NB4 (cell line): ENCODE data around the gene TRAF3IP3.

Source experiments
- MYC ChIP-seq: IDR thresholded peaks from 2 replicates; pipeline ENCODE4 v1.6.1; 2011; ENCODE audit warnings: low read depth, low read length
- POLR2A ChIP-seq: IDR thresholded peaks from 2 replicates; pipeline ENCODE4 v1.6.1; 2011; ENCODE audit warnings: mild to moderate bottlenecking; ENCODE audit not compliant: insufficient read length; ENCODE audit errors: extremely low read depth
- TF ChIP-seq, protein P1 (sequence below): IDR thresholded peaks from one replicate; pipeline ENCODE4 v1.5.1; 2012; ENCODE audit warnings: low read depth, low read length
- TF ChIP-seq, protein P2 (sequence below): IDR thresholded peaks from 2 replicates; pipeline ENCODE4 v1.6.1; 2011; ENCODE audit warnings: low read depth, low read length

DNA sequence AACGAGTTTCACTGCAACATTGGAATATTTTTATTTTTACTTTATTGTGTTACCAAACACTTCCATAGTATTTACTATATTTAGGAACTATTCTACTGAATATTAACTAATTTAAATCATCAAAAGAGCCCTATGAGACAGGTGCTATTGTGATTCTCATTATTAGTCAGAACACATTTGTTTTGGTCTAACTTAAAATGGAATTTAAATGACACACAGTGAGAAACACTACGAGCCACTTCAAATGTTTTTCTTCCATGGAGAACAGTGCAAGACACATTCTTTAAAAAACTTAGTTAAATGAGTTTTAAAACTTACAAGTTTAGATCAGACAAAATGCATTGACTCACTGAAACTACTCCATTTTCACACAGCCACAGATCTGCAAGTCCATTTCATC is 6.6 kb upstream of the TRAF3IP3 start:
- no peak for TF ChIP-seq POLR2A
- TF ChIP-seq, protein P1, sequence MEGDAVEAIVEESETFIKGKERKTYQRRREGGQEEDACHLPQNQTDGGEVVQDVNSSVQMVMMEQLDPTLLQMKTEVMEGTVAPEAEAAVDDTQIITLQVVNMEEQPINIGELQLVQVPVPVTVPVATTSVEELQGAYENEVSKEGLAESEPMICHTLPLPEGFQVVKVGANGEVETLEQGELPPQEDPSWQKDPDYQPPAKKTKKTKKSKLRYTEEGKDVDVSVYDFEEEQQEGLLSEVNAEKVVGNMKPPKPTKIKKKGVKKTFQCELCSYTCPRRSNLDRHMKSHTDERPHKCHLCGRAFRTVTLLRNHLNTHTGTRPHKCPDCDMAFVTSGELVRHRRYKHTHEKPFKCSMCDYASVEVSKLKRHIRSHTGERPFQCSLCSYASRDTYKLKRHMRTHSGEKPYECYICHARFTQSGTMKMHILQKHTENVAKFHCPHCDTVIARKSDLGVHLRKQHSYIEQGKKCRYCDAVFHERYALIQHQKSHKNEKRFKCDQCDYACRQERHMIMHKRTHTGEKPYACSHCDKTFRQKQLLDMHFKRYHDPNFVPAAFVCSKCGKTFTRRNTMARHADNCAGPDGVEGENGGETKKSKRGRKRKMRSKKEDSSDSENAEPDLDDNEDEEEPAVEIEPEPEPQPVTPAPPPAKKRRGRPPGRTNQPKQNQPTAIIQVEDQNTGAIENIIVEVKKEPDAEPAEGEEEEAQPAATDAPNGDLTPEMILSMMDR = no peak
- no peak for TF ChIP-seq MYC
- TF ChIP-seq, protein P2, sequence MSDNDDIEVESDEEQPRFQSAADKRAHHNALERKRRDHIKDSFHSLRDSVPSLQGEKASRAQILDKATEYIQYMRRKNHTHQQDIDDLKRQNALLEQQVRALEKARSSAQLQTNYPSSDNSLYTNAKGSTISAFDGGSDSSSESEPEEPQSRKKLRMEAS = no peak
